Hematopoietic multipotent progenitor cell (in vitro differentiated cells): ENCODE data around the gene NOP56. TPM values are rescaled to one million over a fixed set of nuclear protein-coding genes. Genes with fewer than 3 reads are reported as not detected.
"Not testable (repeated sequence)": the region's sequence is repeated elsewhere in the genome, so short reads cannot be mapped to it uniquely, and the experiment has no call there.

Source experiments
- DNase-seq, 3 donors: peaks; one replicate each; pipeline ENCODE4 v3.0.0-alpha.2; 2011 to 2015; ENCODE audit warnings: low read depth in 2 of 3, low spot score in 2 of 3
- total RNA-seq: library from RNA; depleted of rRNA; stranded (reverse); fragments of >200 nt; gene quantifications from one replicate; pipeline ENCODE4 v1.2.3, GENCODE V29; 2012

The NOP56 gene
- total RNA-seq, 1 donor, result 183 TPM

DNA sequence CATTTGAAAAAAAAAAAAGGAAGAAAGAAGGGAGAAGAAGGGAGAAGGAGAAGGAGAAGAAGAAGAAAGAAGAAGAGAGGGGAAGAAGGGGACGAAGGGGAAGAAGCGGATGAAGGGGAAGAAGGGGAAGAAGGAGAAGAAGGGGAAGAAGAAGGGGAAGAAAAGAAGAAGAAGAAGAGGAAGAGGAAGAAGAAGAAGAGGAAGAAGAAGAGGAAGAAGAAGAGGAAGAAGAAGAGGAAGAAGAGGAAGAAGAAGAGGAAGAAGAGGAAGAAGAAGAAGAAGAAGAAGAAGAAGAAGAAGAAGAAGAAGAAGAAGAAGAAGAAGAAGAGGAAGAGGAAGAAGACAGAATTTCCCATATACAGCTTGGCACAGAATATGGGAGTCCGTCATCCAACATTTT, 29.6 kb downstream of the NOP56 start:
- not testable (repeated sequence) for DNase-seq

DNA sequence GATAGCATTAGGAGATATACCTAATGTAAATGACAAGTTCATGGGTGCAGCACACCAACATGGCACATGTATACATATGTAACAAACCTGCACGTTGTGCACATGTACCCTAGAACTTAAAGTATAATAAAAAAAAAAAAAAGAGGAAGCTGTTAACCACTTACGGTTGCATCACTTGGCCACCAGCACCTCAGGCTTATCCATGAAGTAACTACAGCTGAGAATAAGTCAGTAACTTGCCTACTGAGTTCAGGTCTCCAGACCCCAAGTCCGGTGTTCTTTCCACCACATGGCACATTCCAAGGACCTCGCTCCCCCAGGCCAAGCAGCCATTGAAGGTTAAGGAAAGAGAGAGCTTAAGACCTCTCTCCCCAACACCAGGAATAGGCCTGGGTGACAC, 32.4 kb downstream of the NOP56 start:
- peak in 2 of 3 donors; percentile 66 to 80 for DNase-seq

DNA sequence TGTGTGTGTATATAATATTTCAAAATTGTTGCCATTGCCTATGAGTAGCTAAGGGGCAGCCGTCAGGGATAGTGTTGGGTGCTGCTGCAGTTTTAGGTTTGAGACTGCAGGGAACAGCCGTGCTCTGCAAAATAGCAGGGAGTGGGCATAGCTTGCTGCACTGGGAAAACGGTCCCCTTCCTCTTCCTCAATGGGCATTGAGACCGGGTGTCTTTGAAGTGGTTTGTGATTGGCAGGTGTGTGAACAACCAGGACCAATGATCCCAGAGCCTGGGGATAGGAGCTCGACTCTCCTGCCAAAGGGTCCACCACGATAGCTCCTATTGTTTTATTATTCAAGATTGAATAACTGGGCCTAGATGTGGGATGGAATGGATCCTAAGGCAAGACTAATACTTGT, 35.1 kb downstream of the NOP56 start:
- DNase-seq, result no peak

DNA sequence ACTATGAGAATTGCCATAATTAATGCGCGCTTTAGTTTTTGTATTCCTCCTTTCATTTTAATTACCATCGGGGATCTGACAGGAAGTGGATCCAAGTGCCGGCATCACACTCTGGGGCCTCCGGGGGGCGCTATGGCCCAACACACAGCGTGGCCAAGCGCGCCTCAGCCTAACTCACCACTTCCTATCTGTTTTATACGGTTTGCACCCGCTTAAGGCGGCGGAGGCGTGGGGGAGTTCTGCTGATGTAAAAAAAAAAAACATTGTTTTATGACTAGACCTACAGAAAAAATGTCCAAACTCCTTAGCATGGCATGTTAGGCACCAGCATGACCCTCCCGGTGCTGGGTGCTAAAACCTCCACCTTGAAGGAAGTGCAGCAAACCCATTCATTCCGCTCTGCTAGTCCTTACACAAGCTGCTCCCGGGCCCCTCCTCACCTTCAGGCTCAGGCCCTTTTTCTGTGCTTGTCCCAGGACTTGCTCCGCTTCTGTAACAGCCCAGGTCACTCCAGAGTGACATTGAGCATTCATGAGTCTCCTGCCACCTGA, 35.7 kb downstream of the NOP56 start:
- peak; percentile 60 to 92 (median 84) for DNase-seq

DNA sequence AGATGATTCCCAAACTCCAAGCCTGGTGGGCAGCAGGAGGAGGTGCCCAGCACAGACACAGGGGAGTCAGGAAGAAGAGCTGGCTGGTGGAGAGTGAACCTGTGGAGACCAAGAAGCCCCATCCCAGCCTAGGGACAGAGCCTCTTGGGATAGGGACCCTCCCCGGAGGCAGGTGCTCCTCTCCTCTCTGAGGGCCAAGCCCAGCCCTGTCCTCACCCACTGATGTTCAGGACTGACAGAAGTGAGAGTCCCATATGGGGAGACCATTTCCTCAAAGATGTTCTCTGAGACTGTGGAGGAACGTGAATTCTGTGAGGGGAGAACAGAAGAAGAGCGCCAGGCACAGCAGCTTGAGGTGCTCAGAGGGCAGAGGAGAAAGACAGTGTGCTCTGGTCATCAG, 37.8 kb downstream of the NOP56 start:
- no peak for DNase-seq

DNA sequence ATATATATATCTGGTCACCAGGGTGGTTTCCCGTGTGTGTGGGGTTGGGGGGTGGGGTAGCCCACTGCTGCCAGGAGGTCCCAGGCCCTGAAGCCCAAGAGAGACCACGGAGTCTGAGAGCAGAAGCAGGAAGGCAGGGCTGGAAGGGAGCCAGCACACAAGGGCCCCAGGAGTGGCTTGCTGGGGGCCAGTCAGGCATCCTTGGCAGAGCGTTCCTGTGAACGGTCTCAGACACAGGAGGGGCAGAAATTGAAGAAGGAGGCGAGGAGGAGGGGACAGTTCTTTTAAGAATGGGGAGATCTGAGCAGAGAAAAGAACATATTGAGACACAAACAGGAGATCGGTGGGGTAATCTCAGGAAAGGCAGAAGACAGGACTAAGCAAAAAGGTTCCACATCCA, 38.3 kb downstream of the NOP56 start:
- DNase-seq, result peak in 1 of 3 donors; percentile 47

DNA sequence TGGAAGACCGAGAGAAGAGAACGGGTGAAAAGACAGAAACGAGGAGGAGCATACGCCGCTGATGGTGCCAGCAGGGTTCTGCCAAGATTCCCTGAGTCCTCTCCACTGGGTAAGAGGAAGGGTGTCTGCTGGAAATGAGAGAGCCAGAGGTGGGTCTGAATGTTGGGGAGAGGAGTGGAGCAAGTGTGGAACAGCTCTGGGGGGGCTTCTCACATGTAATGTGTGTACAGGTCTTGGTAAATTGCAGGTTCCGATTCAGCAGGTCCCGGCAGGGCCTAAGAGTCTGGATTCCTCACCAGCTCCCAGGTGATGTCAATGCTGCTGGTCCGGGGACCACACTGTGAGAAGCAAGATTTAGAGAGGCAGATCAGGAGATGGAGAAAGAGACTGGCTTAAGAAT, 38.7 kb downstream of the NOP56 start:
- no peak for DNase-seq

DNA sequence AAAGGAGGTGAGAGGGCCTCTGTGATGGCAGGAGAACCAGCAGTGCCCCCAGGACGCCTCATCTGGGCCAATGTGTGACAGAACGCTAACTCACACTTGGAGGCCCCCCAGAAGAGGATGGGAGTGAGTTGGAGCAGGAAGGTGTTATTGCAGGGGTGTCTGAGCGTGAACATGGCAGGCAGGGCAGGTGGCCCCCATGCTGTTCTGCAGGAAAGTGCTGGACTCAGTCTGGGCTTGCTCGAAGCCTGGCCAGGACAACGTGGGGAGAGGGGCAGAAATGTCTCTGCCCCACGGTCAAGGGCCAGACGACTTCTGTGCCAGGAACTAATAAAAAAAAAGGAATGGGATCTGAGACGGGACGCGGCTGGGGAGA, 39.2 kb downstream of the NOP56 start:
- no peak for DNase-seq

DNA sequence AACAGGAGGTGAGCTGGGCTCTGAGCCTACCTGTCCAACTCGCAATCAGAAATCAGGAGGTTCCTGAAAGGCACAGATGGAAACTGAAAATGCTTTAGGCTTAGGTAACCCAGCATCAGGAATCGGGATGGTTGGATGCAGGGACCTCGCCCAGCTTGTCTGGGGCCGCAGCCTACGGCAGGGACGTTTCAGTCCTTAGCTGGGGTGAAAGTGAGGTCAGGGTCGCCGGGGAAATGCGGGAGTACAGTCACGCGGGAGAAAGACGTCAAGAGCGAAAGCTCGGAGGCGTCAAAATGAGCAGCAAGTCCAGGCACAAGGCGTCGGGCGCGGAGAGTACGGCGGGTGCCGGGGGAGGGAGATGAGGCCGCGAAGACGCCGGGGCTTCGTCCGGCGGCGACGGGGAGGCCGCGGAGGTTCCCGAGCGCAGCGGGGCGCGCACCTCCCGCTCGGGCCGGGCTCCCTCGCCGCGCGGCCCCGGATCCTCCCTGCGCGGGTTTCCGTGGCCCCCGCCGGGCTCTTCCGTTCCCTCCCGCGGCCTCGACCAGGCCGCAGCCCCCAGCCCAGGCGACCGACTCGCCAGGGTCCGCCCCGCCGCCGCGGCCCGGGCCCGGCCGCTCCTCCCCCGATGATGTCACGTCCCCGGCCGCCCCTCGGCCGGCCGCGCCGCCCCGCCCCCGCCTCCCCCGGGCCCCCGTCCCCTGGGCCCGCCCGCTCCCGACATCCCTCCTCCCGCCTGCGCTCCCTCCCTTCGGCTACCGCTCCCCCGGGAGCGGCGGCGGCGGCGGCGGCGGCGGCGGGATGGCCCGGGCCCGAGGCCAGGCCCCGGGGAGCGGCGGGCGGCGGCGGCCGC, 39.8 kb downstream of the NOP56 start, which contains the start of gene EBF4:
TSS of gene EBF4 (plus strand) at position 745 of the 850 bp plus-strand sequence. CDS start 866 bp downstream, outside the sequence.
- peak in 2 of 3 donors; percentile 33 to 40 for DNase-seq

DNA sequence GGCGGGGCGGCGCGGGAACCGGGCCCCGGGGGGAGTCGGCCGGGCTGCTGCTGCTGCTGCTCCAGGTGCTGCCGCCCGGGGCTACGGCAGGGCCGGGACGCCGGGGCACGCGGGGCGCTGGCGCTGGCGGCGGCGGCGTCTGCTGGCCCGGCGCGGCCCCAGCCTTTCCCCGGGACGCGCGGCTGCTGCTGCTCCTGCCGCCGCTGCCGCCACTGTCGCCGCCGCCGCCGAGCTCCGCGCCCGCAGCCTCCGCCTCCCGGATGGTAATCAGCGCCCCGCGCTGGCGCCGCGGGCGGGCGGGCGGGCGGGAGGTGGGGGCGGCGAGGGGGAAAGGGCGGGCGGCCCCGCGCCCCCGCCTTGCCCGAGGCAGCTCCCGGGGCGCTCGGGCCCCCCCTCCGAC, 40.5 kb downstream of the NOP56 start:
- DNase-seq, result peak in 1 of 3 donors; percentile 23

DNA sequence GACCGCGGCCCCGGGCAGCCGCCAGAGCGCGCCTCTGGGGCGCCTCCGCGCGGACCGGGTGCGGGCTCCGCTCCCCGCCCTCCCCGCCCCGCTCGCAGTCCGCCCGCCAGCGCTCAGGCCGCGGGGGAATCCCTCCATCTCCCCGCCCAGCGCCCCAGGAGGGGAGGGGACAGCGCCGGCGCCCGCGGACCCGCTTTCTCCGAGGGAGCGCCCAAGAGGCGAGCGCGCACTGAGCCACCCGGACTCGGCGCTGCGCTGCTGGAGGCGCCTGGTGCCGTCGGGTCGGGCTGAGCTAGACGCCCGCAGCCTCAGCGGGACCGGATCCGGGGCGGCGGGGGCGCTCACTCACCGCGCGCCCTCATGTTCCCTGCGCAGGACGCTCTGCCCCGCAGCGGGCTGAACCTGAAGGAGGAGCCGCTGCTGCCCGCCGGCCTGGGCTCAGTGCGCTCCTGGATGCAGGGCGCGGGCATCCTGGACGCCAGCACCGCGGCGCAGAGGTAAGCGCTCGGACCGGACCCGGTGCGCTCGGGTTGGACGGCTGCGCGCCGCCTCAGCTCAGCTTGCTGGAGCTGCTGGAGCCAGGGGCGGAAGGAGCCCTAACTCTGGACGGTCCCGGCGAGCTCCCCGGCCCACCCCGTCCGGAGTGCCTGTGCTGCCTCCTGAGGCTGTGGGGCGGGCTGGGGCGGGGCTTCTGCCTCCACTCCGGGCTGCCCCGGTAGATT, 41.0 kb downstream of the NOP56 start:
- DNase-seq, result peak in 2 of 3 donors; percentile 59

DNA sequence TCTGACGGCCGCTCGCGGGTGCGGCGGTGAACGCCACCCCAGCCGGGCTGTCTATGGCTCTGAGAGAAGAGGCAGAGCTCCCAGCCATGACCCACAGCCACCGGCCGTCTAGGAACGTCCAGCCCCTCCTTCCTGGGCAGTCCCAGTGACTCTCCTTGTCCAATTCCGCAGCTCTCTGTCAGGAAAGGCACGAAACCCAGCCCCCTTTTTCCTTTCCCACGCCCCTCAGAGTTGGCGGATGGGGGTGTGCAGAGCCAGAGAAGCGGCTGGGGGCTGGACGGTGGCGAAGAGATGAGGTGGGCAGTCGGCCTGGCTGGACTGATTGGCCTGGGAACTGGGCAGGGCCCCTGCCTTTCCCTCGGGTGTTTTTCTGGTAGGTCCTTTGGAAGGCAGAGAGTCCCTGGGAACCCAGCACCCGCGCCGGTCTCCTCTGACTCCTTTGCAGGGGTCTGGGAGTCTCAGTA, 41.6 kb downstream of the NOP56 start:
- DNase-seq, result no peak

DNA sequence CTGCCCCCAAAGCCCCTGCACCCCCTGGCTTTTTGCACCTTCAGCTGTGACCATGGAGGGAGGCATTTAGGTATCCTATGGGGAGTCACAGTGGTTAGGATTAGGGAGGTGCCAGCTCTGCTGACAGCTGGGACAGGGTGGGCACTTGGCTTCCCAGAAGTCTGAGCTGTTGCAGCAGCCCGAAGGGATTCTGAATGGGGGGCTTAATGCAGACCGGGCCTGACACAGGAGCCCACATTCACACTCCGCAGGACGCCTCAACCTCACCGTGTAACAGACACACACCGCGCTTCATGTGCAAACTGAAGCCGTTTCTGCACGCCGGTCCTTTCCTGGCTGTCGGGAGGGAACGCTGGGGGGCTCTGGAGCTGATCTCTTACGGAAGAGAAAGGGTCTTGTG, 42.1 kb downstream of the NOP56 start:
- DNase-seq, result no peak

DNA sequence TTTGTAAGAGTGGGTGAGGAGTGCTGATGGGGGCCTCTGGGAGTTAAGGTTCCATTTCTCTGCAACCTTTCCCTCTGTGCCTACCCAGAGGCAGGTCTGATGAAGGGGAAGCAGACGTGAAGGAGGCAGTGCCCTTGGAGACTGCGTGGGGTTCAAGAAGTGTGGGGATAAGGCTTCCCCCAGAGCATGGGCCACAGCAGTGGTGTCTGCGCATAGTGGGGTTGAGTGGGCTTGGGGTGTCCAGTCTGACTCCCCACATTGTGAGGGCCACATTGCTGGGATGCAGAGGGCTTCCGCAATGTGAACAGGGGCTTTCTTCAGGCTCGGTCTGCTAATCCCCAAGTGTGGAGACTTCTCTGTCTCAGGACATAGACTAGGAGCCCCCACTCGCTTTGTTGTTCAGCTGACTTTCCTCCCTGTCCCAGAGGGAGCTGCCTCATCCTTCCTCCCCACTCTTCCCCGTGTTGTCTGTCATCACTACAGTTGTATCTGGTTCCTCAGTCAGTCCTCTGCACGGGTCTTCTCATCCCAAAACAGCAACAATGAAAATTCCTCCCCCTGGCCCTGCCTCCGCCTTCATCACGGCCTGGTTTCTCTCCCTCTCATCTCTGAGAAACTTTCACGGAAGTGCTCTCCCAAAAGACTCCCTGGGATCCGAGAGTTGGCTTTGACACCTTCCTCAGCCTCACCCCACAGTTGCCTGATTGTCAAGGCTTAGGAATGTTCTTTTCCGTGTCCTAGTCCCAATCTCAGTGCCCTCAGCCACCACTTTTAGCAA, 43.0 kb downstream of the NOP56 start:
- DNase-seq, result no peak

DNA sequence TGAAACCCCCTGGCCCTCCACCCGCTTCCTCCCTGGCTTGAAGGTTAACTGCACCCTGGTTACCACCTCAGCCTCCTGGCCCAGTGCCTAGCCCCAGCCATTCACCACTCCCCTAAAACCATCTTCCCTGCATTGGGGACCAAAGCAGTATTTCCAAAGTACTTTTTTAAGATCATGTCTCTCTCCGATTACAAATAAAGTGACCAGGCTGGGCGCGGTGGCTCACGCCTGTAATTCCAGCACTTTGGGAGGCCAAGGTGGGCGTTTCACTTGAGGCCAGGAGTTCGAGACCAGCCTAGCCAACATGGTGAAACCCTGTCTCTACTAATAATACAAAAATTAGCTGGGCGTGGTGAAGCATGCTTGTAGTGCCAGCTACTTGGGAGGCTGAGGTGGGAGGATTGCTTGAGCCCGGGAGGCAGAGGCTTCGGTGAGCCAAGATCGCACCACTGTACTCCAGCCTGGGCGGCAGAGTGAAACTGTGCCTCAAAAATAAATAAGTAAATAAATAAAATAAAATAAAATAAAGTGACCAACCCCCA, 43.6 kb downstream of the NOP56 start:
- DNase-seq, result not testable (repeated sequence)

DNA sequence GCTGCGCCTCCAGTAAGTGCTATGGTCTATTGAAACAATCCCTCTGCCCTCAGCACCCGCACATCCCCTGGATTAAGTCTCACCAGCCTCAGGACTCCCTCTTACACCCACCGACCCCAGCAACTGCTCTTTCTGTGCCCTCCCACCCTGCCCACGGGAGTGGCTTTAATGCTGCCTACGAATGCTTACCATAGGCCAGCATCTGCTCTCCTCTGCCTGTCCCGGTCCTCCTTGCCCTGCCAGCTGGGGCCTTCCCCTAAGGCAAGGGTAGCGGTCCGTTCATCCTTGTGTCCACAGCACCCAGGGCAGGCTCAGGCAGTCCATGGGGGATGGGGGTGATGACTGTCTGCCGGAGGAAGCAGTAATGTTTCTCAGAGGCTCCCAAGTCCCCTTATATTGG, 44.2 kb downstream of the NOP56 start:
- DNase-seq, result no peak

DNA sequence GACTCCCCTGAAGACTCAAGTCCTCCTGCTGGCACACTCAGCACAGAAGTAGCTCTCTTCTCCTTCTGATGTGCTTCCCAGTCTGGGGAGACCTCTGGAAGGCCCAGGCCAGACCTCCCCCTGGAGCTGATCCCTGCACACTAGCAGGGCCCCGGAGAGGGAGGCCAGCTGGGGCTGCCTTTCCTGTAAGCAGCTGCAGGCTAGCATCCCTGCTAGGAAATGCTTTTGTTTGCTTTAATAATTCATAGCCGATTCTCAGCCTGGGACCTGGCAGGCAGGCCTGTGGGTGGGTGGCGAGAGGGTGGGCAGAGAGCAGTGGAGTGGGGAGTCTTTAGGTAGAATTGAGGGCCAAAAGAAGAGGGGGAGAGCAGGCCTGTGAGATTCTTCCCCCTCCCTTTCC, 45.3 kb downstream of the NOP56 start:
- no peak for DNase-seq

DNA sequence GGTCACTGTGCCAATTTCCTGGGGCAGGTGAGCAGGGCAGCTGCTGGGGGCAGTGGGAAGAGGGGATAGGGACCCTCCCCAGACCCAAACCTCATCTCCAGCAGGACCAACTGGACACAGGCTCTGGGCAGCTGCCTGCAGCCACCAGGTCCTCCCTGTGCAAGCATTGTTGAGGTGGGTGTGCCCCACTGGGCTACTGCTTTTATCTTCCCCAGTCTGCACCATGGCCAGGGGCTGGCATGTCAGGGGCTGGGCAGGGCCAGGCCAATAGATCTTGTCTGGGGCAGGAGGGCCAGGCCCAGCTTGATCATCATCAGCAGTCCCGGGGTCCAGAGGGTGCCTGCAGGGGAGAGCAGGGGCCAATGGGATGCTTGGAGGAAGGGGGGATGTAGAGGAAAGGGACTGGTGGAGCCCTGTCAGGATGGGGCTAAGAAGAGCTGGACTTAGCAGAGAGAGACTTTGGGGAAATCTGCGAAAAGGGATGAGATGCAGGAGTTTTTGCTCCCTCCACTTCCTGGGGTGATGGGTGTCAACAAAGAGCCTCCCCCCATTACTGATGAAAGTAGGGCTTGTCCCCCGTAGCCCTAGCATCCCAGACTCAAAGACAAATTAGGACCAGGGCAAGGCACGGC, 45.9 kb downstream of the NOP56 start:
- no peak for DNase-seq

DNA sequence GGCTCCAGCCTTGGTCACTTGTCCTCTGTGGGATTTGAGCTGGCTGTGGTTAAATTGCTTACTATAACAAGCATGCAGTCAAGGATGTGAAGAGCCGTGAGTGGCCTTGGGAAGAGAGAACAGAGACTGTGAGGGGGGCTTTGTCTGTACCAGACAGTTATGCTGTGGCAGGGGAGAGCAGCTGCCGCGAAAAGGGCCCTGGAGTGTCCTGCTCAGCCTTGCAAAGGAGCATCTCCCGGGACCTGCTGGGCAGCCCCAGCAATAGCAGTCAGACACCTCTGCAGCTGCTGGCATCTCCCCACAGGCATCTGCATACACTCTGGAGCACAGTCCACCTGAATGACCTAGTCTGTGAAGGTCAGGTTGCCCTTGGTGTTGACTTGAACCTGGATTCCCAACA, 46.5 kb downstream of the NOP56 start:
- DNase-seq, result no peak
